HG03025 (cell line): Measurements from ENCODE around the gene TLR5.

Experiments used
- ATAC-seq: cut with Tn5 transposase; IDR thresholded peaks from one replicate; pipeline ENCODE4 v1.9.1; 2021; ENCODE audit warnings: mild to moderate bottlenecking, moderate library complexity; ENCODE audit not compliant: unreplicated experiment, low FRiP score

TLR5 gene

GRCh38 chr1:223118418-223118817 is 24.6 kb downstream of the TLR5 start:
- ATAC-seq: no peak

- ATAC-seq: no peak
Measured at GRCh38 chr1:223116950-223117349, 26.1 kb downstream of the TLR5 start.

- ATAC-seq: no peak
Measured at GRCh38 chr1:223114871-223115270, 28.2 kb downstream of the TLR5 start.

- no peak for ATAC-seq
Measured at GRCh38 chr1:223110952-223111351, 32.1 kb downstream of the TLR5 start.

DNA sequence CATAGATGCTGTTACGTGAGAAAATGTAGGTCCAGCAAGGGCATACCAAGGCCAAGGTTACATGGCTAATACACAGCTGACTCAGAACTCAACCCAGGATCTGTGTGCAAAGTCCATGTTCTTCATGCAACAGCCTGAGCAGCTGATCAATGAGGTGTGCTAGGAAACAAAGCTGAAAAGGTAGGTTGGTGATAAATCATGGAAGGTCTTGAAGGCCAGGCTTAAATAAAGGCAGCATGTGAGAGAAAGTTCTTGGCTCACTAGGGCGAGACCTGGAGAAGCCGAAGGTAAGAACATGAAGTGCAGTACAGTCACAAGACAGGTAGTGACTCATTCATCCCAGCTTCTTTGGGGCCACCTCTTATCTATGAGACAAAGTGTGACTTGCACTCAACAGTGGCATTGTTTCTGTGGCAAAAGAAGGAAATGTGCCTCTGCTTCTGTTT is 33.4 kb downstream of the TLR5 start:
- ATAC-seq: no peak

- ATAC-seq: no peak
Measured at GRCh38 chr1:223106856-223107255, 36.2 kb downstream of the TLR5 start.

DNA sequence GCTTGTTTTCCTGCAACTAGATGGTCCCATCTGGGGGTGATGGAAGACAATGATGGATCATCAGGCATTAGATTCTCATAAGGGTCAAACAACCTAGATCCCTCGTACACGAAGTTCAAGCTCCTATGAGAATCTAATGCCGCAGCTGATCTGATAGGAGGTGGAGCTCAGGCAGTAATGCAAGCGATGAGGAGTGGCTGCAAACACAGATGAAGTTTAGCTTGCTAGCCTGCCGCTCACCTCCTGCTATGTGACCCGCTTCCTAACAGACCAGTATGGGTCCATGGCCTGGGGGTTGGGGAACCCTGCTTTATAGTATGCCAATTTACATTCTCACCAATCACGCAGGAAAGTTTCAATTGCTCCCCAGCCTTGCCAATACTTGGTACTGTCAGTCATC is 37.5 kb downstream of the TLR5 start:
- ATAC-seq: no peak

GRCh38 chr1:223102797-223103533 is 40.1 kb downstream of the TLR5 start:
- ATAC-seq: no peak

DNA sequence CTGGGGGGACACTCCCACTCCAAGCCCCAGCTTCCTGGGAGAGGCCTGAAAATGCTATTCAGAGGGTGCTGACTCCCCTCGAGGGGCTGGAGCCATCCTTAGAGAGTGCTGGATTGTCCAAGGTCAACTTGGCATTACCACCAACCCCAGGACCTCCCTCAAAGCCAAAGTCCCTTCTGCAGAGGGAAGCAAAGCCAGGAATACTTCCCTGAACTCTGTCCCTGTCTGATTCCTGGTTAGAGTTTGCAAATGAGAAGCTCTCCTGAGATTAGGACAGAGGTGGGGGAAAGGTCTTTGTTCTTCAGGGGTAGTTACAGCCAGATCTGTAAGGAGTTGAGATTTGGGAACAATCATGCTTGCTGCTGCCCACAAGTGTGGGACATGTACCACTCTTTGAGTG is 45.3 kb downstream of the TLR5 start:
- no peak for ATAC-seq

DNA sequence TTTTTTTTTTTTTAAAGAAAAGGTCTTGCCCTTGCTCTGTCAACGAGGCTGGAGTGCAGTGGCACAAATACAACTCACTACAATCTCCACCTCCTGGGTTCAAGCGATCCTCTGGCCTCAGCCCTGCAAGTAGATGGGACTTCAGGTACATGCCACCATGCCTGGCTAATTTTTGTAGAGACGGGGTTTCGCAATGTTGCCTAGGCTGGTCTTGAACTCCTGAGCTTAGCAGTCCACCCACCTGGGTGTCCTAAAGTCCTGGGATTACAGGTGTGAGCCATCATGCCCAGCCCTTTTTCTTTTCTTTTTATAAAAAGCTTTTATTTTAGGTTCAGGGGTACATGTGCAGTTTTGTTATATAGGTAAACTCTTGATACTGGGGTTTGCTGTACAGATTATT is 47.2 kb downstream of the TLR5 start:
- no peak for ATAC-seq

DNA sequence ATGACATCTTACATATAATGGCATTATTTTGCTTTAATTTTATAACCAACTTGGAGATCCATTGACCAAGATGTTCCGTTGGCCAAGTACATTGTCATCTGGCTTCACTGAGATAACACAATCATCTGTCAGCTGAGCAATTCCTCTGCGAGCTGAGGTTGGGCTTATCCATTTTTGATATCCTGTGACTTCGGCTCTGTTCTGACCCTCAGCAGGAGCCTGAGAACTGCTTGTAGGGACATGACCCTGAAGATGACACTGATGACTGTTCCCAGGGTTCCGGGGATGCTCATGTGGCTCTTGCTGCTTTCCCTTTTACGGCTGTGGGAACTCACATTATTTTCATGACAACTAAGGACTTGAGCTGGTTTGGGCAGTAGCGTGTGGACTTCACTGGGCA is 51.2 kb downstream of the TLR5 start:
- no peak for ATAC-seq

DNA sequence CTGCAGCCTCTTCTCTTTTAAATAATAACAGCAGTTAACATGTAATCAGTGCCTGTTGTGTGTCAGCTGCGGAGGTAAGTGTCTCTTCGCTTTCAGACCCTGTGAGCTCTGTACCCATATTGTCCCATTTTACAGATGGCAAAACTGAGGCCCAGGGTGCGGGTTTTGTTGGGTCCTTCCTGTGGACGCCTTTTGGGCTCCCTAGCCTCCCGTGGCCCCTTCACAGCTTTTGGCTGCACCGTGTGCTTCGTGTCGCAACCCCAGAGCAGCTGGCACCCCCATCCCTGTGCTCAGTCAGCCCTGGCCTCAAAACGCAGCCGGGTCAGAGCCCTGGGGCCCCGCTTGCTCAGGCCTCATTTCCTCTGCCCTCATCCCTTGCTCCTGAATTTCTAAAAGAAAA is 53.8 kb downstream of the TLR5 start:
- no peak for ATAC-seq

DNA sequence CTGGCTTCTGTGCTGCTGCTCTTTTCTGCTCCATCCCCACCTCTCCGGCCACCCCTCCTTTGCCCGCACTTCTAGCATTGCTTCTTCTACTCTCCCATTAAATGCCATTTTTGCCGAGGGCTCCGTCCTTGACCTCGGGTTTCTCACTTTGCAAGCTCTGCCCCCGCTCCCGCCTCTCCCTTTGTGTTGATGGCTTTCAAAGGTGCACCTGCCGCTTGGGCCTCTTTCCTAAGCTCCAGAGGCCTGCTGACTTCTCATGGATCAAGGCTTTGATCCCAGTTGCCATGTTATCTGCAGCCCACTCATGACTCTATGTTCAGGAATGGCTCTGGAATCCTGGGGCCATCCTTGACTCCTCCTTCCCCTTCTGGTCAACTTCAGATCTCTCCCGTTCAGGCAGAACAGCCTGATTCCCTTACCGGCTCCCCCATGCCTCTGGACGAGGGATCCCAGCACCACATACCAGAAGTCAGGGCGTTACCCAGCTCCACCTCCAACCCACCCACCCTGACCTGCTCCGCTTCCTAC is 54.3 kb downstream of the TLR5 start:
- no peak for ATAC-seq

DNA sequence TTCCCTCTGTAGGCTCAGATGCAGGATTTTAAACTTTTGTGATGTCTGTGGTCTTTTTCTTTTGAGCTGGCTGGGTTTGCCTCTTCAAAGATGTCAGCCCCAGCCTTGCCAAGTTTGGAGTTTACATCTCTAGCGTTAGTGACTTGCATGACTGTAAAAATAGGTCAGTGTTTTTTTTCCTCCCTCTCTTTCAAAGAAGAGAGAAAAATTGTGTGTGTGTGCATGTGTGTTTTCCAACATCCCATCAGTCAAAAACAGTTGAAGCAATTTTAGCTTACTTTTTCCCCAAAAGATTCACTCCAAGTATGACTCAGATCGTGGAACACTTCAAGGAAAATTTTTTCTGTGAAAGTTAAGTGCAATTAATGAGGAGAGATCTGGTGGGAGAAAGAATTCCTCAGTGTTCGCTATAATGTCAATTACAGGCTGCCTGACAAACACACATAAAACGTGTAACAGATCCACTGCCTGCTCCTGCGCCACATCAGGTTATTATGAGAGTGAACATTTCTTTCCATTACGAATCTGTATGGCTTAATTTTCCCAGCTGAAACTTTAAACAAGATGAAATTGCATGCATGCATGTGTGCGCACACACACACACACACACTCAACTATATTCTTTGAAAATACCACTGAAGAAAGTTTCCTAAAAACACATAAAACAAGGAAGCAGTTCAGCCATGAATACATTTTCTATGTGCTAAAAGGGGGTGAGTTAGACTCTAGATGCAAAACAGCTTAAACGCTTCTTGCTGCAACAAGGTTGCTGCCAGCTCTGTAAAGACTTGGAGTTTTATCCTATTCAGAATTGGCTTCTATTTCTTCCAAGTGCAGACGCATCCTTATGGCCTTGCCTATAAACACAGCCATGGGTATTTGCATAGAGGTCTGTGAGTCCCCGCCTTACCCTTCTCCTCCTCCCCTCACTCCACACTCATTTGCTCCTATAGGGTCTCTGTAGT is 55.5 kb downstream of the TLR5 start:
- ATAC-seq: no peak

GRCh38 chr1:223084464-223084866 is 58.6 kb downstream of the TLR5 start:
- ATAC-seq: no peak

DNA sequence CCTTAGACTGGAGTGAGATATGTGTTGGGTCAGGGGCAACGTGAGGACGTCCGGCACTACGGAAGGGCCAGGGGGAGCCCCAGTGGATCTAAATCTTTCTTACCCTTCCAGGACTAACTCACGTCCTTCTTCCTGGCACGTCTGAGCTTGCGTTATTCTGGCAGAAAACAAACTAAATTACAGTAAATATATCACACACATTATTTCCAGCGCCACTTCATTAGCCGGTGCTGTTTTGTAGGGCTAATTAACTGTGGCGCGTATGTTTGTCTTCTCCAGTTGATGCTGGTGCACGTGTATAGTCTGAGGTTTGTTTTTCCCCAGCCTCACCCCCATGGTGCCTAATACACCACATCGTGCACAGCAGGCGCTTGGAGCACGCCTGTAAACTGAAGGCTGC is 59.2 kb downstream of the TLR5 start:
- no peak for ATAC-seq

GRCh38 chr1:223082914-223083313 is 60.1 kb downstream of the TLR5 start:
- ATAC-seq: no peak

GRCh38 chr1:223081181-223081994 is 61.7 kb downstream of the TLR5 start:
- ATAC-seq: peak; percentile 92

GRCh38 chr1:223079498-223079897 is 63.5 kb downstream of the TLR5 start:
- no peak for ATAC-seq

GRCh38 chr1:223077247-223077833 is 65.7 kb downstream of the TLR5 start:
- ATAC-seq: no peak
